ENCODE data around the gene ADIPOR2.

Gene ADIPOR2

GRCh38 chr12:1834186-1834925 lies 143.5 kb downstream of the ADIPOR2 start:
- DNase-seq: no peak

GRCh38 chr12:1835211-1836131 lies 144.6 kb downstream of the ADIPOR2 start:
- peak; percentile 47 for DNase-seq

- no peak for DNase-seq
Observed at GRCh38 chr12:1836241-1836803, 145.5 kb downstream of the ADIPOR2 start.

GRCh38 chr12:1836854-1837421 lies 146.1 kb downstream of the ADIPOR2 start:
- peak; percentile 95 for DNase-seq

- DNase-seq: no peak
Observed at GRCh38 chr12:1837541-1838204, 146.8 kb downstream of the ADIPOR2 start.
